ENCODE data around the gene C4BPB. TPM values are rescaled to one million over a fixed set of nuclear protein-coding genes. Genes with fewer than 3 reads are reported as not detected.

C4BPB gene
- total RNA-seq, 1 donor from 2014 or later, result 0.30 TPM

DNA sequence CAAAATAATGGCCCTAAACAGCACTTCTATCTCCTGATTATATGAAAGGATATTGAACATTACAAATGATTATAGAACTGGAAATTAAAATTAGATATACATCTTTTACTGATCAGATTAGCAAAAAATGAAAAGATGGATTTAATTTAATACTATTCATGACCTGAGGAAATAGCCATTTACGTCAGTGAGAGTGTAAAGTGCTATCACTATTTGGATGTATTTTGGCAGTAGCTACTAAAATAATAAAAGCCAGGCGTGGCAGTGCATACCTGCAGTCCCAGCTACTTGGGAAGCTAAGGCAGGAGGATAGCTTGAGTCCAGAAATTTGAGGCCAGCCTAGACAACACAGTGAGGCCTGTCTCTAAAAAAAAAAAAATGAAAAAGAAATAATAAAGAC, 5.3 kb downstream of the C4BPB start:
- TF ChIP-seq, protein P1, sequence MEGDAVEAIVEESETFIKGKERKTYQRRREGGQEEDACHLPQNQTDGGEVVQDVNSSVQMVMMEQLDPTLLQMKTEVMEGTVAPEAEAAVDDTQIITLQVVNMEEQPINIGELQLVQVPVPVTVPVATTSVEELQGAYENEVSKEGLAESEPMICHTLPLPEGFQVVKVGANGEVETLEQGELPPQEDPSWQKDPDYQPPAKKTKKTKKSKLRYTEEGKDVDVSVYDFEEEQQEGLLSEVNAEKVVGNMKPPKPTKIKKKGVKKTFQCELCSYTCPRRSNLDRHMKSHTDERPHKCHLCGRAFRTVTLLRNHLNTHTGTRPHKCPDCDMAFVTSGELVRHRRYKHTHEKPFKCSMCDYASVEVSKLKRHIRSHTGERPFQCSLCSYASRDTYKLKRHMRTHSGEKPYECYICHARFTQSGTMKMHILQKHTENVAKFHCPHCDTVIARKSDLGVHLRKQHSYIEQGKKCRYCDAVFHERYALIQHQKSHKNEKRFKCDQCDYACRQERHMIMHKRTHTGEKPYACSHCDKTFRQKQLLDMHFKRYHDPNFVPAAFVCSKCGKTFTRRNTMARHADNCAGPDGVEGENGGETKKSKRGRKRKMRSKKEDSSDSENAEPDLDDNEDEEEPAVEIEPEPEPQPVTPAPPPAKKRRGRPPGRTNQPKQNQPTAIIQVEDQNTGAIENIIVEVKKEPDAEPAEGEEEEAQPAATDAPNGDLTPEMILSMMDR (IDR thresholded peaks at IDR 0.05; ENCODE audit: borderline replicate concordance), result no peak
- intact Hi-C loops (cut with micrococcal nuclease), result no loop called here
- Histone ChIP-seq H3K9me3 (replicated peaks) (no peaks in the 10 kb centered on the region), H3K4me1 (no peaks in the 10 kb centered on the region), H3K27ac (replicated peaks) (no peak overlapping the region), H3K4me3 (no peak overlapping the region), H3K36me3 (no peaks in the 10 kb centered on the region), H3K27me3 (ENCODE audit: low read depth) (peaks cover 9% of the 10 kb centered on the region)
- DNase-seq, result no peak

DNA sequence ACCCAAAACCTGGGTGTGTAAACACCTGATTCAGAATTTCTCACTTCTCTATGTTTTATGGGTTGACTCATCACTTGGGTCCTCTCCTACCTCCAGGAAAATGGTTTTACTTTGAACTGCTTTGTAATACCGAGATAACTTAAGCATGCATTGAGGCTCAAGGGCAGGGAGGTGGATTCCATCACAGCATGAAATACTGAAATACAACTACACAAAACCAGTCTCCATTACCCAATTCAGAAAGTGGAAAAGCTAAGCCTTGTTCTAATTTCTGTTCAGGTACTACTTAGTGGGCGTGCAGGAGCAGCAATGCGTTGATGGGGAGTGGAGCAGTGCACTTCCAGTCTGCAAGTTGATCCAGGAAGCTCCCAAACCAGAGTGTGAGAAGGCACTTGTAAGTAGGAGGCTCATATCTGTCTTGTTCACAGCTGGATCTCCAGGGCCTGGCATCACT, 9.2 kb downstream of the C4BPB start:
- no peaks in the 10 kb centered on the region for H3K36me3 ChIP-seq
- H3K27me3 ChIP-seq (ENCODE audit: low read depth), result peaks cover 12% of the 10 kb centered on the region
- intact Hi-C loops (cut with micrococcal nuclease), result no loop called here
- H3K27ac ChIP-seq (replicated peaks), result no peak overlapping the region
- TF ChIP-seq, protein P1 (IDR thresholded peaks at IDR 0.05; ENCODE audit: borderline replicate concordance), result no peak
- no peak overlapping the region for H3K4me3 ChIP-seq
- no peaks in the 10 kb centered on the region for H3K9me3 ChIP-seq (replicated peaks)
- DNase-seq, result no peak
- H3K4me1 ChIP-seq, result no peaks in the 10 kb centered on the region

DNA sequence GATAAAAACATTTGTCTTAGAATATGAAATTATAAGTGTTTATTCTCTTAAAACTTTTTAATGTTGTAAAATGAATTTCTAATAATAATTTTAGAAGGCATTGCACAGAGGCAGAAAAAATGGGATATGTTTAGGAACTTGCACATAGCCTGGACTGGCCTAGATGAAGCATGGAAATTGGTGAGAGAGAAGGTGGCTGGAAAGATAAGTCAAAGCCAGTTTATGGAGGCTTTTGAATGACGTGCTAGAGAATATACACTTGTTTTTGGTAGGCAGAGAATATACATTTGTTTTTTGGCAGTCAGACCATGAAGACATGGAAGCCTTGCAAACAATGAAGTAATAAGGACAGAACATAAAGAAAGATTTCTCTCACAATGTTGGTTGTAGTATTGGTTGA, 13.1 kb downstream of the C4BPB start:
- intact Hi-C loops (cut with micrococcal nuclease), result no loop called here
- TF ChIP-seq, protein P1 (IDR thresholded peaks at IDR 0.05; ENCODE audit: borderline replicate concordance), result no peak
- no peak overlapping the region for H3K4me3 ChIP-seq
- no peak for DNase-seq
- no peaks in the 10 kb centered on the region for H3K9me3 ChIP-seq (replicated peaks)
- H3K27ac ChIP-seq (replicated peaks), result no peak overlapping the region
- no peaks in the 10 kb centered on the region for H3K4me1 ChIP-seq
- H3K36me3 ChIP-seq, result no peaks in the 10 kb centered on the region
- H3K27me3 ChIP-seq (ENCODE audit: low read depth), result peaks cover 11% of the 10 kb centered on the region

DNA sequence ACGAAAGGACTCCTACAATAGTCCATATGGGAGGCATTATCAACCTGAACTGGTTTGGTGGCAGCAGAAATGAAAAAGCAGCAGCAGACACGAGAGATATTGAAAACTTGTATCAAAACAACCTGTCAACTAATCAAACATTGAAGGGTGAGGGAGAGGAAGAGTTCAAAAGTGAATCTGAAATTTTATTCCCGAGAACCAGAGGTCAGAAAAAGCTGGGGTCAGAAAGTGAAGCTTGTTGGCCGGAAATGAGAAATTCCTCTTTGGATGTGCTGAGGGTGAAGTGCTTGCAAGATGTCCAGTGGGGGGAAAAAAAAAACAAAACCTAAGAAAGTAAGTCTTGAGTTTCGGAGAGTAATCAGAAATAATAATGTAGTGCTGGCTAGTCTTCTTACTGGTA, 13.5 kb downstream of the C4BPB start:
- H3K4me1 ChIP-seq, result no peaks in the 10 kb centered on the region
- no peak overlapping the region for H3K27ac ChIP-seq (replicated peaks)
- peaks cover 6% of the 10 kb centered on the region for H3K27me3 ChIP-seq (ENCODE audit: low read depth)
- TF ChIP-seq, protein P1 (IDR thresholded peaks at IDR 0.05; ENCODE audit: borderline replicate concordance), result no peak
- H3K36me3 ChIP-seq, result no peaks in the 10 kb centered on the region
- H3K9me3 ChIP-seq (replicated peaks), result no peaks in the 10 kb centered on the region
- intact Hi-C loops (cut with micrococcal nuclease), result no loop called here
- DNase-seq, result no peak
- no peak overlapping the region for H3K4me3 ChIP-seq

DNA sequence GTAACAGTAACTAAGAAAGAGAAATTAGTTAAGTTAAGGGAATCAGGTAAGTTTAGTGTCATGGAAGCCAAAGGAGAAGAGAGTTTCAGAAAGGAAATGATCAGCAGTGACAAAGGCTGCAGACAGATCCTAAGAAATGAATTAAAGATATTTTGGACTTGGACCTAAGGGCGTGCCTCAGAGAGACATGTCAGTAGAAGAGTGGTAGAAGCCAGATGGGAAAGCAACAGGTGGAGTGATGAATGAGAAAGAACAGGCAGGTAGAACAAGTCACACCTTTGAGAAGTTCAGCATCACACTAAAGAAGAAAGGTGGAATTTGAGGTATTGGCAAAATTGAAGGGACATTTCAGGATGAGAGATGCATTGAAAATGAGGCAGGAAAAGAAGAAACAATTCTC, 14.0 kb downstream of the C4BPB start:
- intact Hi-C loops (cut with micrococcal nuclease), result no loop called here
- Histone ChIP-seq H3K27ac (replicated peaks) (no peak overlapping the region), H3K4me1 (no peaks in the 10 kb centered on the region), H3K27me3 (ENCODE audit: low read depth) (peaks cover 8% of the 10 kb centered on the region), H3K9me3 (replicated peaks) (no peaks in the 10 kb centered on the region), H3K4me3 (no peak overlapping the region), H3K36me3 (no peaks in the 10 kb centered on the region)
- TF ChIP-seq, protein P1 (IDR thresholded peaks at IDR 0.05; ENCODE audit: borderline replicate concordance), result no peak
- DNase-seq, result no peak
